HEK293T (cell line): ENCODE results near the gene ING5.

ENCODE experiments used
- CTCF ChIA-PET: fragments of 350-600 bp; formaldehyde crosslinking; extraction: SDS; loops from one replicate; lab custom pipeline; 2021; ENCODE audit warnings: antibody characterized with exemption, inconsistent platforms; lab: Yijun Ruan, JAX
- POLR2A ChIA-PET: fragments of 350-600 bp; formaldehyde crosslinking; extraction: SDS; loops from one replicate; lab custom pipeline; 2020; ENCODE audit warnings: antibody characterized with exemption, inconsistent platforms; lab: Yijun Ruan, JAX
- DNase-seq: peaks from one replicate; pipeline ENCODE4 v3.0.0; 2012; ENCODE audit warnings: mixed read lengths; ENCODE audit errors: extremely low spot score
- ARNT ChIP-seq: fragments of 450-650 bp; IDR thresholded peaks from 2 replicates; pipeline ENCODE4 v1.6.1; 2017; ENCODE audit warnings: mild to moderate bottlenecking
- BHLHE40 ChIP-seq: fragments of 450-650 bp; IDR thresholded peaks from 2 replicates; pipeline ENCODE4 v1.6.1; 2016; ENCODE audit warnings: mild to moderate bottlenecking, moderate library complexity, borderline replicate concordance
- CTBP1 ChIP-seq: fragments of 450-650 bp; IDR thresholded peaks from 2 replicates; pipeline ENCODE4 v1.6.1; 2016; ENCODE audit warnings: borderline replicate concordance
- ELF4 ChIP-seq: fragments of 450-650 bp; IDR thresholded peaks from 2 replicates; pipeline ENCODE4 v1.6.1; 2017; ENCODE audit warnings: antibody characterized with exemption
- FOXA1 ChIP-seq: fragments of 450-650 bp; IDR thresholded peaks from 2 replicates; pipeline ENCODE4 v1.6.1; 2016; ENCODE audit warnings: mild to moderate bottlenecking
- FOXK2 ChIP-seq: fragments of 450-650 bp; IDR thresholded peaks from 2 replicates; pipeline ENCODE4 v1.6.1; 2016; ENCODE audit warnings: mild to moderate bottlenecking
- FOXM1 ChIP-seq: fragments of 450-650 bp; IDR thresholded peaks from 2 replicates; pipeline ENCODE4 v1.6.1; 2017; ENCODE audit warnings: mild to moderate bottlenecking, borderline replicate concordance
- HDGF ChIP-seq: fragments of 450-650 bp; IDR thresholded peaks from 2 replicates; pipeline ENCODE4 v1.6.1; 2017; ENCODE audit warnings: antibody characterized with exemption, borderline replicate concordance
- L3MBTL2 ChIP-seq: fragments of 450-650 bp; conservative IDR thresholded peaks from 2 replicates; pipeline ENCODE4 v1.6.1; 2016; ENCODE audit warnings: mild to moderate bottlenecking
- LEF1 ChIP-seq: fragments of 450-650 bp; IDR thresholded peaks from 2 replicates; pipeline ENCODE4 v1.6.1; 2017; ENCODE audit warnings: mild to moderate bottlenecking, borderline replicate concordance
- NFRKB ChIP-seq: fragments of 450-650 bp; IDR thresholded peaks from 2 replicates; pipeline ENCODE4 v1.6.1; 2016; ENCODE audit warnings: mild to moderate bottlenecking, moderate library complexity
- PKNOX1 ChIP-seq: fragments of 450-650 bp; IDR thresholded peaks from 2 replicates; pipeline ENCODE4 v1.6.1; 2016
- SP1 ChIP-seq: fragments of 450-650 bp; IDR thresholded peaks from 2 replicates; pipeline ENCODE4 v1.6.1; 2017
- SUZ12 ChIP-seq: fragments of 450-650 bp; IDR thresholded peaks from 2 replicates; pipeline ENCODE4 v1.6.1; 2016; ENCODE audit warnings: mild to moderate bottlenecking
- TARDBP ChIP-seq: fragments of 450-650 bp; IDR thresholded peaks from 2 replicates; pipeline ENCODE4 v1.6.1; 2016
- ZNF384 ChIP-seq: fragments of 450-650 bp; IDR thresholded peaks from 2 replicates; pipeline ENCODE4 v1.6.1; 2016

ING5 gene

GRCh38 chr2:241701399-241702154 lies at the start of gene ING5:
ING5 (plus strand) TSS chr2:241702039; CDS start chr2:241702066, 27 bp downstream.
- CTCF ChIA-PET = no interaction called here
- POLR2A ChIA-PET = interaction anchor here (0.6 to 6.1 kb wide), 15 partner anchors 9 to 178 kb away, joined by 3 to 78 read pairs (median 4); partner anchors contain the start of genes D2HGDH and DTYMK
- DNase-seq = peak; percentile 85

GRCh38 chr2:241652142-241652541 lies 49.7 kb upstream of the ING5 start:
- no peak for DNase-seq
- TF ChIP-seq SUZ12 = no peak
- TF ChIP-seq PKNOX1 = no peak
- no peak for TF ChIP-seq ARNT
- TF ChIP-seq L3MBTL2 = no peak
- no peak for TF ChIP-seq ZNF384
- TF ChIP-seq SP1 = no peak
- no peak for TF ChIP-seq BHLHE40
- no peak for TF ChIP-seq NFRKB
- no peak for TF ChIP-seq TARDBP
- TF ChIP-seq FOXM1 = no peak
- no peak for TF ChIP-seq CTBP1
- ChIA-PET CTCF (no interaction called here), POLR2A (no interaction called here)

More at GRCh38 chr2:241701399-241702154, at the start of gene ING5:
- peak; percentile 19; the same call in 1 of the 2 replicates for TF ChIP-seq L3MBTL2
- no peak for TF ChIP-seq SUZ12
- peak; percentile 72; the same call in 1 of the 2 replicates for TF ChIP-seq LEF1

- no peak for TF ChIP-seq ZNF384
- TF ChIP-seq ELF4 = no peak
- CTCF ChIA-PET = no interaction called here
- POLR2A ChIA-PET = no interaction called here
Observed at GRCh38 chr2:241652722-241653121, 49.1 kb upstream of the ING5 start.

GRCh38 chr2:241653210-241653750 lies 48.6 kb upstream of the ING5 start:
- DNase-seq = no peak
- no peak for TF ChIP-seq TARDBP
- POLR2A ChIA-PET = no interaction called here
- CTCF ChIA-PET = no interaction called here

More at GRCh38 chr2:241652722-241653121, 49.1 kb upstream of the ING5 start:
- DNase-seq = no peak

GRCh38 chr2:241654551-241654950 lies 47.3 kb upstream of the ING5 start:
- DNase-seq = no peak
- TF ChIP-seq FOXM1 = no peak
- no peak for TF ChIP-seq NFRKB
- no peak for TF ChIP-seq CTBP1
- no peak for TF ChIP-seq ARNT
- POLR2A ChIA-PET = no interaction called here
- CTCF ChIA-PET = no interaction called here

- TF ChIP-seq FOXM1 (no peak), SUZ12 (no peak), LEF1 (no peak), CTBP1 (no peak), SP1 (no peak), HDGF (no peak), NFRKB (no peak), ELF4 (no peak), PKNOX1 (no peak), L3MBTL2 (no peak), ARNT (no peak), TARDBP (no peak), BHLHE40 (no peak), ZNF384 (no peak)
- ChIA-PET CTCF (no interaction called here), POLR2A (no interaction called here)
- DNase-seq = no peak
Observed at GRCh38 chr2:241655516-241656189, 46.2 kb upstream of the ING5 start.

GRCh38 chr2:241656190-241656741 lies 45.6 kb upstream of the ING5 start:
- TF ChIP-seq TARDBP = no peak
- TF ChIP-seq SP1 = no peak
- TF ChIP-seq FOXK2 = no peak
- TF ChIP-seq SUZ12 = no peak
- no peak for TF ChIP-seq ELF4
- no peak for TF ChIP-seq PKNOX1
- TF ChIP-seq L3MBTL2 = no peak
- no peak for TF ChIP-seq NFRKB
- no peak for TF ChIP-seq ARNT
- TF ChIP-seq CTBP1 = no peak
- no peak for TF ChIP-seq BHLHE40
- no peak for TF ChIP-seq FOXM1
- no peak for TF ChIP-seq ZNF384
- TF ChIP-seq FOXA1 = no peak
- no peak for TF ChIP-seq HDGF
- POLR2A ChIA-PET = no interaction called here
- no peak for DNase-seq
- CTCF ChIA-PET = no interaction called here
